ENCODE data around the gene LDLRAD2. TPM values are rescaled to one million over a fixed set of nuclear protein-coding genes. Genes with fewer than 3 reads are reported as not detected.

LDLRAD2 gene
- total and polyA plus RNA-seq, 9 of the 15 experiments (the other 6 are each of a cell fraction or from before 2014, with no cell fraction given) = 0.45 to 0.48 TPM; not detected in 7

DNA sequence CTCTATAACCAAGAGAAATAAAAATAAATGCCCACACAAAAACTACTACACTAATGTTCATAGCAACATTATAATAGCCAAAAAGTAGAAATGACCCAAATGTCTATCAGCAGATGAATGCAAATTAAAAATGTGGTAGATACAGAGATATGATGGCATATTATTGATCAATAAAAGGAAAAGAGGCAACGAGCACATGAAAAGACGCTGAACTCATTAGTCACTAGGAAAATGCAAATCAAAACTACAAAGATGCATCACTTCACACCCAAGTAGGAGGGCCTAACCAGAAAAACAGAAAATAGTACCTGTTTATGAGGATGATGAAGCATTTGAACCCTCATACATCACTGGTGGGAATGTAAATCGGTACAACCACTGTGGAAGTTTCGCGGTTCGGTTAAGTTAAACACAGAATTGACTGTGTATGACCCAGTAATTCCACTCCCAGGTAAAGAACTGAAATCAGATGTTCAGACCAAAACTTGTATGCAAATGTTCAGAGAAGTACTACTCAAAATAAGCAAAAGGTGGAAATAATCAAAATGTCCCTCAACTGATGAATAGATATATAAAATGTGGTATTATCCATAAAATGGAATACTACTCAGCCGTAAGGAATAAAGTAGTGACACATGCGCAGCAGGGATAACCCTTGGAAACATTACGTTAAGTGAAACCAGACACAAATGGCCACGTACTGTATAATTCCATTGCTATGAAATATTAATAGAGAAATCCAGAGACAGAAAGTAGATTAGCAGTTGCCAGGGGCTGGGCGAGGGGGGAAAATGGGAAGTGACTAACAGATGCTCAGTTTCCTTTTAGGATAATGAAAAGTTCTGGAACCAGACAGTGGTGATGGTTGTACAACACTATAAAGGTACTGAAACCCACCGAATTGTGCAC, 32.2 kb upstream of the LDLRAD2 start (continued):
- TF ChIP-seq, protein P1, sequence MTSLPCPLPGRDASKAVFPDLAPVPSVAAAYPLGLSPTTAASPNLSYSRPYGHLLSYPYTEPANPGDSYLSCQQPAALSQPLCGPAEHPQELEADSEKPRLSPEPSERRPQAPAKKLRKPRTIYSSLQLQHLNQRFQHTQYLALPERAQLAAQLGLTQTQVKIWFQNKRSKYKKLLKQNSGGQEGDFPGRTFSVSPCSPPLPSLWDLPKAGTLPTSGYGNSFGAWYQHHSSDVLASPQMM (CRISPR knock-in tag; IDR thresholded peaks at IDR 0.05) = no peak
- no peak for TF ChIP-seq CHCHD3 (CRISPR knock-in tag; IDR thresholded peaks at IDR 0.05)
- no peak for TF ChIP-seq PURB (CRISPR knock-in tag; IDR thresholded peaks at IDR 0.05; ENCODE audit: low read depth)
- 0 out of 2 replicates have a peak, but pooled peaks have one; percentile 5 for TF ChIP-seq LARP7 (IDR thresholded peaks at IDR 0.05)
- TF ChIP-seq, protein P2, sequence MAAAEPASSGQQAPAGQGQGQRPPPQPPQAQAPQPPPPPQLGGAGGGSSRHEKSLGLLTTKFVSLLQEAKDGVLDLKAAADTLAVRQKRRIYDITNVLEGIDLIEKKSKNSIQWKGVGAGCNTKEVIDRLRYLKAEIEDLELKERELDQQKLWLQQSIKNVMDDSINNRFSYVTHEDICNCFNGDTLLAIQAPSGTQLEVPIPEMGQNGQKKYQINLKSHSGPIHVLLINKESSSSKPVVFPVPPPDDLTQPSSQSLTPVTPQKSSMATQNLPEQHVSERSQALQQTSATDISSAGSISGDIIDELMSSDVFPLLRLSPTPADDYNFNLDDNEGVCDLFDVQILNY (CRISPR knock-in tag; IDR thresholded peaks at IDR 0.05) = no peak
- TF ChIP-seq, protein P3, sequence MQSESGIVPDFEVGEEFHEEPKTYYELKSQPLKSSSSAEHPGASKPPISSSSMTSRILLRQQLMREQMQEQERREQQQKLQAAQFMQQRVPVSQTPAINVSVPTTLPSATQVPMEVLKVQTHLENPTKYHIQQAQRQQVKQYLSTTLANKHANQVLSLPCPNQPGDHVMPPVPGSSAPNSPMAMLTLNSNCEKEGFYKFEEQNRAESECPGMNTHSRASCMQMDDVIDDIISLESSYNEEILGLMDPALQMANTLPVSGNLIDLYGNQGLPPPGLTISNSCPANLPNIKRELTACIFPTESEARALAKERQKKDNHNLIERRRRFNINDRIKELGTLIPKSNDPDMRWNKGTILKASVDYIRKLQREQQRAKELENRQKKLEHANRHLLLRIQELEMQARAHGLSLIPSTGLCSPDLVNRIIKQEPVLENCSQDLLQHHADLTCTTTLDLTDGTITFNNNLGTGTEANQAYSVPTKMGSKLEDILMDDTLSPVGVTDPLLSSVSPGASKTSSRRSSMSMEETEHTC (IDR thresholded peaks at IDR 0.05) = no peak
- no peak for TF ChIP-seq ZNF224 (CRISPR knock-in tag; IDR thresholded peaks at IDR 0.05)
- TF ChIP-seq PYGO2 (tag; IDR thresholded peaks at IDR 0.05) = no peak
- TF ChIP-seq ZNF146 (CRISPR knock-in tag; IDR thresholded peaks at IDR 0.05; ENCODE audit: unreplicated experiment) = peak; percentile 86
- peak; percentile 9 for TF ChIP-seq CHD1 (IDR thresholded peaks at IDR 0.05; ENCODE audit: low read length)
- TF ChIP-seq RBBP5 (IDR thresholded peaks at IDR 0.05; ENCODE audit: borderline replicate concordance, insufficient read depth, low read length, poor library complexity, severe bottlenecking) = peak; percentile 22
- TF ChIP-seq DMBX1 (CRISPR knock-in tag; IDR thresholded peaks at IDR 0.05; ENCODE audit: borderline replicate concordance) = no peak
- TF ChIP-seq, protein P4, sequence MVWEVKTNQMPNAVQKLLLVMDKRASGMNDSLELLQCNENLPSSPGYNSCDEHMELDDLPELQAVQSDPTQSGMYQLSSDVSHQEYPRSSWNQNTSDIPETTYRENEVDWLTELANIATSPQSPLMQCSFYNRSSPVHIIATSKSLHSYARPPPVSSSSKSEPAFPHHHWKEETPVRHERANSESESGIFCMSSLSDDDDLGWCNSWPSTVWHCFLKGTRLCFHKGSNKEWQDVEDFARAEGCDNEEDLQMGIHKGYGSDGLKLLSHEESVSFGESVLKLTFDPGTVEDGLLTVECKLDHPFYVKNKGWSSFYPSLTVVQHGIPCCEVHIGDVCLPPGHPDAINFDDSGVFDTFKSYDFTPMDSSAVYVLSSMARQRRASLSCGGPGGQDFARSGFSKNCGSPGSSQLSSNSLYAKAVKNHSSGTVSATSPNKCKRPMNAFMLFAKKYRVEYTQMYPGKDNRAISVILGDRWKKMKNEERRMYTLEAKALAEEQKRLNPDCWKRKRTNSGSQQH (CRISPR knock-in tag; IDR thresholded peaks at IDR 0.05) = no peak
- no peak for TF ChIP-seq ZNF77 (CRISPR knock-in tag; IDR thresholded peaks at IDR 0.05)
- TF ChIP-seq CTBP1 (IDR thresholded peaks at IDR 0.05; ENCODE audit: borderline replicate concordance) = no peak
- TF ChIP-seq ZNF57 (CRISPR knock-in tag; IDR thresholded peaks at IDR 0.05) = no peak
- TF ChIP-seq MCM2 (IDR thresholded peaks at IDR 0.05; ENCODE audit: low read depth) = no peak
- no peak for TF ChIP-seq ZNF431 (CRISPR knock-in tag; IDR thresholded peaks at IDR 0.05)
- TF ChIP-seq ELF1 (tag; IDR thresholded peaks at IDR 0.05) = no peak
- TF ChIP-seq CBX3 (IDR thresholded peaks at IDR 0.05; ENCODE audit: borderline replicate concordance in 1 of 2, low read length in 2 of 2) = no peak
- TF ChIP-seq TAF7 (tag; IDR thresholded peaks at IDR 0.05) = no peak
- no peak for TF ChIP-seq PHB (CRISPR knock-in tag; IDR thresholded peaks at IDR 0.05)
- TF ChIP-seq NFIC (IDR thresholded peaks at IDR 0.05) = no peak
- TF ChIP-seq, protein P5, sequence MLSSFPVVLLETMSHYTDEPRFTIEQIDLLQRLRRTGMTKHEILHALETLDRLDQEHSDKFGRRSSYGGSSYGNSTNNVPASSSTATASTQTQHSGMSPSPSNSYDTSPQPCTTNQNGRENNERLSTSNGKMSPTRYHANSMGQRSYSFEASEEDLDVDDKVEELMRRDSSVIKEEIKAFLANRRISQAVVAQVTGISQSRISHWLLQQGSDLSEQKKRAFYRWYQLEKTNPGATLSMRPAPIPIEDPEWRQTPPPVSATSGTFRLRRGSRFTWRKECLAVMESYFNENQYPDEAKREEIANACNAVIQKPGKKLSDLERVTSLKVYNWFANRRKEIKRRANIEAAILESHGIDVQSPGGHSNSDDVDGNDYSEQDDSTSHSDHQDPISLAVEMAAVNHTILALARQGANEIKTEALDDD (IDR thresholded peaks at IDR 0.05) = 0 out of 2 replicates have a peak, but pooled peaks have one; percentile 8
- no peak for TF ChIP-seq CAMTA2 (CRISPR knock-in tag; conservative IDR thresholded peaks at IDR 0.05)

Data from K562 (cell line).